SIG-M5 treated with dmso at 0.1 percent for 504 hours (cell line): ENCODE results near the gene TMPRSS13.
A peak's percentile ranks its signal among the peaks of the same experiment; 100 is the strongest.

Experiments used
- DNase-seq: peaks from one replicate; lab custom pipeline; 2025; ENCODE audit not compliant: unreplicated experiment; lab: John Stamatoyannopoulos, UW

TMPRSS13 gene

GRCh38 chr11:117914398-117914761, 14.8 kb downstream of the TMPRSS13 start:
- no peak for DNase-seq

GRCh38 chr11:117913736-117914397, 15.3 kb downstream of the TMPRSS13 start:
- no peak for DNase-seq

- no peak for DNase-seq
Observed at GRCh38 chr11:117912497-117912896, 16.7 kb downstream of the TMPRSS13 start.

GRCh38 chr11:117911694-117912093, 17.5 kb downstream of the TMPRSS13 start:
- no peak for DNase-seq

- DNase-seq, result no peak
Observed at GRCh38 chr11:117910941-117911655, 18.1 kb downstream of the TMPRSS13 start.

GRCh38 chr11:117910525-117910924, 18.7 kb downstream of the TMPRSS13 start:
- DNase-seq, result no peak

GRCh38 chr11:117909611-117910382, 19.4 kb downstream of the TMPRSS13 start:
- no peak for DNase-seq

- no peak for DNase-seq
Observed at GRCh38 chr11:117908959-117909610, 20.1 kb downstream of the TMPRSS13 start.

GRCh38 chr11:117908109-117908895, 20.9 kb downstream of the TMPRSS13 start:
- DNase-seq, result no peak

GRCh38 chr11:117907276-117908108, 21.7 kb downstream of the TMPRSS13 start:
- DNase-seq, result peak; percentile 94

GRCh38 chr11:117906710-117907109, 22.5 kb downstream of the TMPRSS13 start:
- DNase-seq, result no peak

- no peak for DNase-seq
Observed at GRCh38 chr11:117906126-117906525, 23.1 kb downstream of the TMPRSS13 start.

- no peak for DNase-seq
Observed at GRCh38 chr11:117905524-117905923, 23.7 kb downstream of the TMPRSS13 start.

GRCh38 chr11:117903505-117904382, 25.5 kb downstream of the TMPRSS13 start:
- DNase-seq, result no peak

GRCh38 chr11:117902001-117902845, 27.0 kb downstream of the TMPRSS13 start:
- no peak for DNase-seq

- DNase-seq, result no peak
Observed at GRCh38 chr11:117901601-117902000, 27.6 kb downstream of the TMPRSS13 start.

- DNase-seq, result no peak
Observed at GRCh38 chr11:117900720-117901440, 28.3 kb downstream of the TMPRSS13 start.
